ENCODE results near the gene TTC22. TPM values are rescaled to one million over a fixed set of nuclear protein-coding genes. Genes with fewer than 3 reads are reported as not detected.

TTC22 gene
- total RNA-seq, 2 experiments from 2014 or later: 4.8 to 5.3 TPM

GRCh38 chr1:54764922-54765561 is 36.1 kb downstream of the TTC22 start:
- peaks cover 24% of the 10 kb centered on the region for H3K4me1 Mint-ChIP-seq
- H3K27ac Mint-ChIP-seq: peak overlapping the region; percentile 82
- peak overlapping the region; percentile 89 for H3K4me3 Mint-ChIP-seq
- DNase-seq: no peak
- H3K9me3 Mint-ChIP-seq: no peaks in the 10 kb centered on the region
- H3K27me3 Mint-ChIP-seq: no peaks in the 10 kb centered on the region
- peaks cover 3% of the 10 kb centered on the region for H3K36me3 Mint-ChIP-seq

DNA sequence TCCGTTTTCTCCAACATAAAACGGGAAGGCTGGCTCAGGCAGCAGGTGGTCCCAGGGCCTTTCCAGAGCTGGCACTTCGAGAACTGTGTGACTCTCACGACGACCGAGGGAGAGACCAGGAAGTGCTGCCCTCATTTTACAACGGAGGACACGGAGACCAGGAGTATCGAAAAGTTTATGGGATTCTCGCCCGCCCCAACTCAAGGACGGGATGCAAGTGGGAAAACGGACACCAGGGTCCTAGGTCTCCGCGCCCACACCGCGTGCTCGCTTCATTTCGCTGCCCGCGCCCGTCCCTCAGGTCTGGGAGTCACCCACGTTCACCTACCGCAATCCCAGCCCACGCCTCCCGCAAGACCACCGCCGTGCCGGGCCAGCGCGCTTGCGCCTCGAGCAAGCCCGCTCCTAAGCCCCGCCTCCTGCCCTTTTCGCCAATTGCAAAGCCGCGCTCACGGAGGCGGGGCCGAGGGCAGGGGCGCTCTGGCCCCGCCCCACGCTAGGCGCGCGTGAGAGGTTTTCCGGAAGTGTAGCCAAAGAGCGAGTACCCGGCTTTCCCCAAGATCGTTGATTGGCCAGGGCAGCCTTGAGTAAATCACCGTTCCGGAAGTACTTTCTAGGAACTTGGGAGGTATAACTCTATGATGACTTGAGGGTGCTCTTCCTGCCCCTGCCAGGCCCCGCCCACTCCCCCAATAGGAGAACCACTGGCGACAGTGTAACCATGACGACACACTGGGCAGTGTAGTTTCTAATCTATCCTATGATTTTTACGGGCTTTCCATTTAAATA is 36.8 kb downstream of the TTC22 start, which contains the start of gene PARS2:
PARS2 (minus strand) TSS at position 391 of the 789 bp plus-strand sequence. CDS start 5,362 bp downstream, outside the sequence.
- Mint-ChIP-seq H3K4me1 (peaks cover 26% of the 10 kb centered on the region), H3K27ac (peak within 1 kb of the TSS; percentile 92), H3K27me3 (no peaks in the 10 kb centered on the region), H3K4me3 (peak within 1 kb of the TSS; percentile 89), H3K36me3 (peaks cover 3% of the 10 kb centered on the region), H3K9me3 (no peaks in the 10 kb centered on the region)
- DNase-seq: peak; percentile 98

DNA sequence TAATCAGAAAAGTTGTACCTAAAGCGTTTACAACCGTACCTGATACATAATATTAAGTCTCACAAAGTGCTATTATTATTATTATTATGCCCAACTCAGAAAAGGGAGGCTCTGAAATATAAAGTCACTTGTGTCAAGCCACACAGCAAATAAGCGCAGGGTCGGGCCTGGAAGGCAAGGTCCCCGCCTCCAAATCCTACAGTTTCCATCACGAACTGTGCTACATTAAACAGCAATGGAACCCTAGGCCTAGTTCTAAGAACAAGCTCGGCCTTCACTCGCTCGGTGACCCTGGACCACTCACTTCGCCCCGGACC is 37.3 kb downstream of the TTC22 start:
- H3K27ac Mint-ChIP-seq: peak overlapping the region; percentile 92
- H3K36me3 Mint-ChIP-seq: peaks cover 3% of the 10 kb centered on the region
- H3K4me3 Mint-ChIP-seq: peak overlapping the region; percentile 89

GRCh38 chr1:54758678-54759348 is 42.3 kb downstream of the TTC22 start:
- no peaks in the 10 kb centered on the region for H3K27me3 Mint-ChIP-seq
- H3K9me3 Mint-ChIP-seq: no peaks in the 10 kb centered on the region
- H3K4me1 Mint-ChIP-seq: peaks cover 23% of the 10 kb centered on the region
- no peak overlapping the region for H3K27ac Mint-ChIP-seq
- no peak for DNase-seq
- H3K4me3 Mint-ChIP-seq: no peak overlapping the region
- peaks cover 3% of the 10 kb centered on the region for H3K36me3 Mint-ChIP-seq

More for the DNA sequence above, 37.3 kb downstream of the TTC22 start:
- Mint-ChIP-seq H3K4me1 (peaks cover 26% of the 10 kb centered on the region), H3K9me3 (no peaks in the 10 kb centered on the region), H3K27me3 (no peaks in the 10 kb centered on the region)
- peak; percentile 11 for DNase-seq

- Mint-ChIP-seq H3K36me3 (peaks cover under 1% of the 10 kb centered on the region), H3K27ac (no peak overlapping the region), H3K4me1 (peaks cover 16% of the 10 kb centered on the region), H3K9me3 (no peaks in the 10 kb centered on the region), H3K27me3 (no peaks in the 10 kb centered on the region), H3K4me3 (no peak overlapping the region)
- no peak for DNase-seq
These were observed 43.3 kb downstream of the TTC22 start for GRCh38 chr1:54757833-54758232.

DNA sequence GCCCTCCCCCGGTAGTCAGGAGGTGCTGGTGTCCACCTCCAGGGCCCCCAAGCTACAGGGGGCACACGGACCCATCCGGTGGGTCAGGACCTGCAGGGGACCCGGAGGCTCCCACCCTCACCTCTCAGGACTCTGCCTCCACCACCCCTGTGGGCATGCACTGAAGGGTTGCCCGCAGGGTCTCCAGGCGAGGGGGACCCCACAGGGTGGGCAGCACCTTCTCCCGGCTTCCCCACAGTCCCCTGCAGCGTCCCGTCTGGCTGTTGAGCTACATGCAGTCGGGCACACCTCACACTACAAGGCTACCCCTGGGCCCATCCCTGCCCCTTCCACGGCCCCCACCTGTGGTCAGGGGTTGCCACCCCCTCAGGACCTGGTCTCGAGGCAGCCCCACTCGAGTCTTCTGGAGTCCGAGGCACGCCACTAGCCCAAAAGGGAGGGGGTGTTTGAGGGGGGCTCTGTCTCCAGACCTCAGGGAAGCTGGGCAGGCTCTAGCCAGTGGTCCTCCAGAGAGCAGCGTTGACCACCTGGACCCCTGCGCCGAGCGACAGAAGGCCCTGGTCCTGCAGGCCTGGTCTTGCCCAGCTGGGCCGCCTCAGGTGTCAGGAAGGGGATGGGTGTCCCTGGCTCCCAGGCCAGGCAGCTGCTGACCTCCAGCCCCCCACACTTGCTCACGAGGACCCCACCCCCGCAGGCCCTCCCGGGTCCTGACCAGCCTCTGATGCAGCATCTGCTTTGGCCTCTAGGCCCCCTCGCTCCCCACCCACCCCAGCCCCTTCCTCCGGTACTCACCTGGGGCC is 46.4 kb downstream of the TTC22 start:
- no peaks in the 10 kb centered on the region for H3K9me3 Mint-ChIP-seq

GRCh38 chr1:54754045-54754444 is 47.1 kb downstream of the TTC22 start:
- no peaks in the 10 kb centered on the region for H3K36me3 Mint-ChIP-seq
- H3K9me3 Mint-ChIP-seq: no peaks in the 10 kb centered on the region
- H3K27me3 Mint-ChIP-seq: no peaks in the 10 kb centered on the region
- H3K4me3 Mint-ChIP-seq: no peak overlapping the region
- DNase-seq: no peak
- no peak overlapping the region for H3K27ac Mint-ChIP-seq
- H3K4me1 Mint-ChIP-seq: peaks cover 4% of the 10 kb centered on the region

More for the DNA sequence above, 46.4 kb downstream of the TTC22 start:
- Mint-ChIP-seq H3K4me3 (no peak overlapping the region), H3K4me1 (peaks cover 4% of the 10 kb centered on the region), H3K27me3 (no peaks in the 10 kb centered on the region), H3K27ac (no peak overlapping the region), H3K36me3 (no peaks in the 10 kb centered on the region)
- no peak for DNase-seq

GRCh38 chr1:54751426-54751825 is 49.7 kb downstream of the TTC22 start:
- H3K36me3 Mint-ChIP-seq: no peaks in the 10 kb centered on the region
- H3K27me3 Mint-ChIP-seq: no peaks in the 10 kb centered on the region
- no peaks in the 10 kb centered on the region for H3K9me3 Mint-ChIP-seq
- no peak overlapping the region for H3K27ac Mint-ChIP-seq
- DNase-seq: no peak
- H3K4me3 Mint-ChIP-seq: no peak overlapping the region
- H3K4me1 Mint-ChIP-seq: peaks cover 4% of the 10 kb centered on the region

- Mint-ChIP-seq H3K9me3 (no peaks in the 10 kb centered on the region), H3K4me1 (no peaks in the 10 kb centered on the region)
- no peak for DNase-seq
These were observed 50.5 kb downstream of the TTC22 start for GRCh38 chr1:54750596-54750995.

DNA sequence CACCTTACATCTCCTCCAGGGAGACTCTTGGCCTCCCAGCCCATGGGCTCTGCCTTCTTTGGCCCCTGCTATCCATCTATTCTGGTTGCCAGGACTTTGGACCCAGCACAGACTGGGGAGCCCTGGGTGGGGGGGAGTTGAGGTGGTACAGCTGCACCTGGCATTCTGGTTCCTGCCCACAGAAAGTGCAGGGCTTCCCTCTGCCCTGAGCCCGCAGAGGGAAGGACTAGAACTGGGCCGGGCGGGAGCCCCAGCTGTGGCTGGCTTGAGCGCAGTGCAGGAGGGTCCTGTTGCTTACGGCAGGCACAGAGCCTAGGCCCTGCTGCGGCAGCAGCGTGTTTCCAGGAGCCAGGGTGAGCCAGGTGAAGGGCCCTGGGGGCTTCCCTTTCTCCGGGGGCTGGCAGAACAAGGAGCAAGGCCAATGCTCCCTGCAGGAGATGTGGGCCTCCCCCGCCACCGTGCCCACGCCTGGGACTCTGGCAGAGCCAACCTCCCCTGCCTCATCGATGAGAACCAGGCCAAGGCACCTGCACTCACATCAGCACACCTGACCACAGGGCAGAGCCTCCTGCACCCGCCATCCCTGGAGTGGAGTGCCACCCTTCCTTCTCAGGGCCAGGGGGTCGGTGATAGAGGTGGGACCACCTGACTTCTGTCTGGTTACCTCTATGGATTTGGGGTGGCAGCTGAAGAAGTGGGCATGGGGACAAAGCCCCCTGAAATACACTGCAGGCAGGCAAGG is 52.9 kb downstream of the TTC22 start:
- DNase-seq: no peak
- H3K36me3 Mint-ChIP-seq: peaks cover 2% of the 10 kb centered on the region
- H3K4me3 Mint-ChIP-seq: no peak overlapping the region
- H3K4me1 Mint-ChIP-seq: no peaks in the 10 kb centered on the region
- no peaks in the 10 kb centered on the region for H3K27me3 Mint-ChIP-seq
- H3K27ac Mint-ChIP-seq: no peak overlapping the region
- H3K9me3 Mint-ChIP-seq: no peaks in the 10 kb centered on the region

More at GRCh38 chr1:54750596-54750995, 50.5 kb downstream of the TTC22 start:
- Mint-ChIP-seq H3K4me3 (no peak overlapping the region), H3K36me3 (no peaks in the 10 kb centered on the region), H3K27me3 (no peaks in the 10 kb centered on the region), H3K27ac (no peak overlapping the region)

DNA sequence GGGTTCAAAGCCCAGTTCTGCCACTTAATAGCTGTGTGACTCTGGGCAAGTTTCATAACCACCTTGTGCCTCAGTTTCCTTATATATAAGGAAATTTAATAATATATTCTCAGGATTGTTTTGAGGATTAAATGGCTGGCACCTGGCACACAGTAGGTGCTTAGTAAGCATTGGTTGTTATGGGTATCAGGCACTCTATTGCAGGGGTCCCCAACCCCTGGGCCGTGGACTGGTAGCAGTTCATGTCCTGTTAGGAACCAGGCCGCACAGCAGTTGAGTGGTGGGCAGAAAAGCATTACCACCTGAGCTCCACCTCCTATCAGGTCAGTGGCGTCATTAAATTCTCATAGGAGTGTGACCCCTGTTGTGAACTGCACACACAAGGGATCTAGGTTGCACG is 55.3 kb downstream of the TTC22 start:
- H3K9me3 Mint-ChIP-seq: no peaks in the 10 kb centered on the region
- H3K36me3 Mint-ChIP-seq: peaks cover 9% of the 10 kb centered on the region
- no peak overlapping the region for H3K27ac Mint-ChIP-seq
- H3K4me3 Mint-ChIP-seq: no peak overlapping the region
- no peak for DNase-seq
- no peaks in the 10 kb centered on the region for H3K27me3 Mint-ChIP-seq
- H3K4me1 Mint-ChIP-seq: no peaks in the 10 kb centered on the region

DNA sequence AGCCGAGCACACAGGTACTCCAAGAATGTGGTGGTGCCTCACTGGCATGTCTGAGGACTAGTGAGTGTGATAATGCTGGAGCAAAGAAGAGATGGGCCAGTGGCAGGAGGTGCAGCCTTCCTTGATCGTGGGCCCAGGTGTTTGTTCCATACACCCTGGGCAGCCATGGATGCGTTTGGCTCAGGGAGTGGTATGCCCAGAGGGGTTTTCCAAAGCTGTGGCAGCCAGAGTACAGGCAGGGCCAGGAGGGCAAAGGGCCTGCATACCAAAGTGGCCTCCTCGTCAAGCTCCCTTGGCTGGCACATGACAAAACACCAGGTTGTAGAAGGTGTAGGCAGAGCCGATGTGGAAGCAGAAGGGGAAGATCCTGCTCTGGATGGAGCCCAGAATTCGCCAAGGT is 55.8 kb downstream of the TTC22 start:
- Mint-ChIP-seq H3K36me3 (peaks cover 9% of the 10 kb centered on the region), H3K9me3 (no peaks in the 10 kb centered on the region), H3K27ac (no peak overlapping the region), H3K4me3 (no peak overlapping the region), H3K4me1 (no peaks in the 10 kb centered on the region), H3K27me3 (no peaks in the 10 kb centered on the region)
- no peak for DNase-seq

DNA sequence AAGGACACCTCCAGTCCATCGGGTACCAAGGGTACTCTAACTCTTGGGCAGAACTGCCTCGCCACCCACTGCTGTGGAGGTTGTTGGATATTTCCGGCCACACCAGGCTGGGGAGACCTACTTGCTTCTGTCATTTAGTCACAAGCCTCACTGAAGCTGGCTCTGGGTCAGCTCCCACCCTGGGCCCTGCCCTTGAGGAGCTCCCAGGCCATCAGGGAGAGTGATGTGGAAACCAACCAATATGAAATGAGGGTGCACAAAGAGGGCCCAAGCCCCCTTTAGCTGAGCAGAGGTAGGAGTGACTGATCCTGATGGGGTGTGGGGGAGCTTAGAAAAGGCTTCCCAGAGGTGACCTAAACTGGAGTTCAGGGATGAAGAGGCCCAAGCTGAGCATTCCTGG is 56.4 kb downstream of the TTC22 start:
- no peaks in the 10 kb centered on the region for H3K9me3 Mint-ChIP-seq
- H3K27me3 Mint-ChIP-seq: no peaks in the 10 kb centered on the region
- H3K27ac Mint-ChIP-seq: no peak overlapping the region
- no peak overlapping the region for H3K4me3 Mint-ChIP-seq
- no peaks in the 10 kb centered on the region for H3K4me1 Mint-ChIP-seq
- peaks cover 9% of the 10 kb centered on the region for H3K36me3 Mint-ChIP-seq
- no peak for DNase-seq

Measured in activated naive CD8-positive, alpha-beta T cell treated with anti-CD3 and anti-CD28 coated beads for 36 hours (primary cell).